H1 (cell line): Measurements from ENCODE around the gene CYB561A3. TPM values are rescaled to one million over a fixed set of nuclear protein-coding genes. Genes with fewer than 3 reads are reported as not detected.

Experiments
- CTCF ChIA-PET: fragments of 300-600 bp; sonication (Branson Sonifier 250); formaldehyde crosslinking; loops from one replicate; lab custom pipeline; 2021; ENCODE audit not compliant: partially characterized antibody; lab: Charles Lee
- POLR2A ChIA-PET: fragments of 300-600 bp; sonication (Branson Sonifier 250); formaldehyde crosslinking; loops from one replicate; lab custom pipeline; 2021; ENCODE audit warnings: inconsistent platforms; ENCODE audit not compliant: partially characterized antibody; lab: Charles Lee
- DNase-seq, 2 experiments: peaks; one replicate each; pipeline versions ENCODE4 v3.0.0 to v3.0.0-alpha.2; 2010 to 2022; ENCODE audit warnings: low spot score in 2 of 2, low read depth in 1 of 2, mixed read lengths in 1 of 2
- FAIRE-seq: peaks from 2 replicates; lab custom pipeline; 2011; peaks lifted over from hg19 to GRCh38; lab: Jason Lieb, UNC
- H2AFZ ChIP-seq: 2 replicates; pipeline ENCODE4 v1.8.1; 2012; ENCODE audit warnings: low read length, inconsistent platforms
- H2AK5ac ChIP-seq: 2 replicates; pipeline ENCODE4 v1.6.1; 2013; ENCODE audit warnings: low read depth, low read length
- H2BK120ac ChIP-seq: replicated peaks from 2 replicates; pipeline ENCODE3; 2013; ENCODE audit warnings: low read depth, low read length, inconsistent platforms
- H2BK12ac ChIP-seq: 2 replicates; pipeline ENCODE4 v1.6.1; 2013; ENCODE audit warnings: low read depth, low read length
- H2BK15ac ChIP-seq: 2 replicates; pipeline ENCODE4 v1.6.1; 2013; ENCODE audit warnings: low read length
- H2BK20ac ChIP-seq: 2 replicates; pipeline ENCODE4 v1.6.1; 2013; ENCODE audit warnings: low read length
- H2BK5ac ChIP-seq: 2 replicates; pipeline ENCODE4 v1.6.1; 2013; ENCODE audit warnings: low read depth, low read length
- H3K14ac ChIP-seq: 2 replicates; pipeline ENCODE4 v1.6.1; 2013; ENCODE audit warnings: inconsistent platforms; ENCODE audit not compliant: insufficient read length
- H3K18ac ChIP-seq: 2 replicates; pipeline ENCODE4 v1.6.1; 2013; ENCODE audit warnings: low read length; ENCODE audit errors: extremely low read depth
- H3K23ac ChIP-seq: 2 replicates; pipeline ENCODE4 v1.6.1; 2013; ENCODE audit warnings: inconsistent platforms; ENCODE audit not compliant: insufficient read length
- H3K23me2 ChIP-seq: 2 replicates; pipeline ENCODE4 v1.6.1; 2013; ENCODE audit warnings: low read depth, low read length
- H3K27ac ChIP-seq: 2 replicates; pipeline ENCODE4 v1.6.1; 2011; ENCODE audit warnings: low read depth, low read length, inconsistent platforms
- H3K27me3 ChIP-seq, 4 experiments: replicated peaks in 1 of 4; 1 replicate in 1 of 4; 2 replicates in 3 of 4; pipeline versions ENCODE4 v1.6.1 to v1.8.1; 2011 to 2013; ENCODE audit warnings: low read length in 3 of 4, mild to moderate bottlenecking in 3 of 4, inconsistent platforms in 2 of 4, mixed read lengths in 2 of 4, moderate library complexity in 1 of 4; ENCODE audit not compliant: control insufficient read depth in 3 of 4, insufficient read depth in 3 of 4; ENCODE audit errors: extremely low read depth in 1 of 4
- H3K36me3 ChIP-seq, 4 experiments: 2 replicates each; pipeline versions ENCODE4 v1.6.1 to v1.8.1; 2011 to 2013; ENCODE audit warnings: mild to moderate bottlenecking in 4 of 4, low read length in 3 of 4, moderate library complexity in 2 of 4, control low read depth in 1 of 4, inconsistent platforms in 1 of 4; ENCODE audit not compliant: insufficient read depth in 4 of 4, control insufficient read depth in 2 of 4
- H3K4ac ChIP-seq: replicated peaks from 2 replicates; pipeline ENCODE3; 2013; ENCODE audit warnings: low read length, low read depth, mixed read lengths, inconsistent platforms; ENCODE audit not compliant: insufficient read length
- H3K4me1 ChIP-seq, 4 experiments: replicated peaks in 1 of 4; 1 replicate in 1 of 4; 2 replicates in 3 of 4; pipeline versions ENCODE4 v1.6.1 to v1.8.1; 2011 to 2013; ENCODE audit warnings: low read length in 3 of 4, inconsistent platforms in 2 of 4, mixed read lengths in 1 of 4; ENCODE audit not compliant: insufficient read depth in 4 of 4, control insufficient read depth in 3 of 4
- H3K4me2 ChIP-seq, 2 experiments: 2 replicates each; pipeline versions ENCODE4 v1.6.1 to v1.8.1; 2011 to 2013; ENCODE audit warnings: low read depth in 2 of 2, low read length in 2 of 2, control low read depth in 1 of 2, inconsistent platforms in 1 of 2, mild to moderate bottlenecking in 1 of 2; ENCODE audit not compliant: insufficient read depth in 1 of 2
- H3K4me3 ChIP-seq, 4 experiments: fragments of 200-600, 300-600 bp in 1 of 4; sonication (generic), shearing (Covaris generic), sonication (Bioruptor Twin) in 1 of 4; 2 replicates each; pipeline versions ENCODE4 v1.5.1 to v1.8.1; 2011 to 2016; ENCODE audit warnings: low read length in 4 of 4, low read depth in 3 of 4, control low read depth in 2 of 4, inconsistent platforms in 2 of 4, mild to moderate bottlenecking in 2 of 4, mixed read lengths in 1 of 4, moderate library complexity in 1 of 4; ENCODE audit not compliant: insufficient read depth in 2 of 4; ENCODE audit errors: extremely low read depth in 1 of 4
- H3K56ac ChIP-seq: replicated peaks from 2 replicates; pipeline ENCODE3; 2013; ENCODE audit warnings: low read depth, mild to moderate bottlenecking, mixed read lengths, low read length, inconsistent platforms; ENCODE audit not compliant: insufficient read length
- H3K79me1 ChIP-seq: 2 replicates; pipeline ENCODE4 v1.6.1; 2013; ENCODE audit warnings: low read depth, low read length, control low read depth
- H3K79me2 ChIP-seq, 2 experiments: 2 replicates each; pipeline versions ENCODE4 v1.6.1 to v1.8.1; 2012 to 2013; ENCODE audit warnings: low read length in 2 of 2, mild to moderate bottlenecking in 2 of 2, inconsistent platforms in 1 of 2; ENCODE audit not compliant: insufficient read depth in 2 of 2, control insufficient read depth in 1 of 2
- H3K9ac ChIP-seq, 4 experiments: replicated peaks in 1 of 4; 1 replicate in 1 of 4; 2 replicates in 3 of 4; pipeline versions ENCODE4 v1.6.1 to v1.8.1; 2011 to 2013; ENCODE audit warnings: low read depth in 3 of 4, low read length in 3 of 4, control low read depth in 2 of 4, mild to moderate bottlenecking in 2 of 4, moderate library complexity in 2 of 4, inconsistent platforms in 1 of 4; ENCODE audit errors: extremely low read depth in 1 of 4
- H3K9me3 ChIP-seq, 2 experiments: 2 replicates each; pipeline versions ENCODE4 v1.6.1 to v1.8.1; 2012 to 2013; ENCODE audit warnings: mild to moderate bottlenecking in 2 of 2, moderate library complexity in 2 of 2, control low read depth in 1 of 2, inconsistent platforms in 1 of 2, low read depth in 1 of 2, low read length in 1 of 2, mixed read lengths in 1 of 2; ENCODE audit not compliant: insufficient read depth in 2 of 2
- H4K20me1 ChIP-seq, 2 experiments: replicated peaks in 1 of 2; 2 replicates each; pipeline versions ENCODE3 to v1.8.1; 2011 to 2013; ENCODE audit warnings: inconsistent platforms in 2 of 2, low read length in 2 of 2, mild to moderate bottlenecking in 1 of 2; ENCODE audit not compliant: insufficient read depth in 2 of 2, control insufficient read depth in 1 of 2
- H4K5ac ChIP-seq: 2 replicates; pipeline ENCODE4 v1.6.1; 2013; ENCODE audit warnings: low read length, low read depth, mixed read lengths, inconsistent platforms; ENCODE audit not compliant: insufficient read length
- H4K8ac ChIP-seq: 2 replicates; pipeline ENCODE4 v1.8.0; 2013; ENCODE audit warnings: mild to moderate bottlenecking, moderate library complexity, low read length, inconsistent platforms; ENCODE audit not compliant: insufficient read depth; ENCODE audit errors: extremely low read depth
- H4K91ac ChIP-seq: replicated peaks from 2 replicates; pipeline ENCODE3; 2013; ENCODE audit warnings: low read length, mixed read lengths, inconsistent platforms; ENCODE audit not compliant: insufficient read length
- KDM4A ChIP-seq: IDR thresholded peaks from one replicate; pipeline ENCODE4 v1.7.1; 2012; ENCODE audit warnings: low read depth, mild to moderate bottlenecking, moderate library complexity, low read length, inconsistent platforms; ENCODE audit not compliant: severe bottlenecking
- POLR2AphosphoS5 ChIP-seq: IDR thresholded peaks from 2 replicates; pipeline ENCODE4 v1.6.1; 2011; ENCODE audit warnings: low read depth, low read length
- SP4 ChIP-seq: IDR thresholded peaks from 2 replicates; pipeline ENCODE4 v1.6.1; 2012; ENCODE audit warnings: low read length, inconsistent platforms
- WGBS, 2 experiments: shearing (Covaris generic) in 1 of 2; methylation state at CpG; one replicate each; pipeline versions ENCODE4 v1.1.6 to v1.1.7; 2013 to 2015; ENCODE audit warnings: low lambda C conversion rate in 2 of 2, mixed read lengths in 2 of 2, inconsistent platforms in 1 of 2, low coverage in 1 of 2, missing lambda C conversion rate in 1 of 2; ENCODE audit not compliant: insufficient replicate concordance in 2 of 2, insufficient coverage in 1 of 2, insufficient read length in 1 of 2; ENCODE audit errors: extremely low coverage in 1 of 2, missing lambda C conversion rate in 1 of 2; 5-methylcytosine and 5-hydroxymethylcytosine counted together
- polyA plus RNA-seq, 7 experiments: library from polyadenylated mRNA; depleted of rRNA in 3 of 7; stranded (reverse) in 5 of 7; unstranded in 2 of 7; fragments of >200 nt in 5 of 7; fragments of 200-250 nt in 2 of 7; gene quantifications; 1 replicate in 5 of 7; 2 replicates in 1 of 7; 4 replicates in 1 of 7; pipeline versions ENCODE4 v1.2.1 to v1.2.3, GENCODE V29; 2011 to 2013; ENCODE audit warnings: missing spikeins in 2 of 7, mixed read lengths in 2 of 7
- total RNA-seq: library from RNA; stranded (reverse); fragmentation: NEBNext Ultra II Directional; extraction: Animal tissue kit (Norgen Biotek cat#: 25700); gene quantifications from 2 replicates; pipeline ENCODE4 v1.2.1, GENCODE V29; 2021

The CYB561A3 gene
- total and polyA plus RNA-seq, 2 of the 8 experiments (the other 6 are each of a cell fraction or from before 2014, with no cell fraction given), result 29.6 to 41.2 TPM

DNA sequence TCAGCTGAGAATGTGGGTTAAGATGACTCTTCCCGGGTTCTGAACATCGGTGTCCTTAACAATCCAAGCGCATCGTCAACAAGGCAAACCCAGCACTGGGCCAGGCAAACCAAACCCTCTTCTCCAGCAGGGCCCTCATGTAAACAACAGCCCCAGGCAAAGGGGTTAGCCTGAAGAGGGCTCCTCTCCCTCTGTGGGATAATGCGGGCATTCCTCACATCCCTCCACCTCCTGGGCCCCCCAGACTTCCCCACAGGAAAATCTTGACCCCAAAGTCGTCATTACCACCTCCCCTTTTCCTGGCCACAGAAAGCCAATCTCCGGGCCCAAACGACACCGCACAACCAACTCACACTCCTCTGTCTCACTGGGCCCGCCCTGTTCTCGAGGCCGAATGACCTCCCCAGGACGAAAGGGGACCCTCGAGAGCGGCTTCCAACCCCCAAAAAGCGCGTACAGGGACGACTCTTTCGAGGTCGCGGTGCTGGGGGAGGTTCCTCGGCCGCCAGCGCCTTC is 29.3 kb downstream of the CYB561A3 start:
- Histone ChIP-seq H3K23me2 (peaks cover 9% of the 10 kb centered on the region; the same call in 1 of the 2 replicates), H3K9me3 (no peaks in the 10 kb centered on the region), H2BK20ac (no peak overlapping the region), H4K8ac (peak overlapping the region; percentile 95; the same call in 1 of the 2 replicates), H3K23ac (no peak overlapping the region), H3K36me3 (peaks cover 8 to 22% (median 20%) of the 10 kb centered on the region in 4 experiments), H4K5ac (peak overlapping the region; percentile 47), H3K27ac (peak overlapping the region; percentile 80), H4K91ac (peak overlapping the region; percentile 90), H3K27me3 (no peaks in the 10 kb centered on the region), H3K9ac (peak overlapping the region; percentile 89 to 99 (median 94)), H3K56ac (peak overlapping the region; percentile 66), H3K79me2 (peaks cover 23 to 57% of the 10 kb centered on the region in 2 experiments), H2BK15ac (no peak overlapping the region), H3K18ac (no peak overlapping the region), H2BK12ac (no peak overlapping the region), H3K79me1 (peaks cover 6% of the 10 kb centered on the region; the same call in 1 of the 2 replicates), H3K4ac (peak overlapping the region; percentile 29), H3K4me2 (peak overlapping the region; percentile 73 to 80), H2BK120ac (no peak overlapping the region), H4K20me1 (peaks cover 0 to 11% of the 10 kb centered on the region in 2 experiments), H3K14ac (no peak overlapping the region), H3K4me1 (peaks cover 5 to 14% (median 9%) of the 10 kb centered on the region in 4 experiments), H2BK5ac (peak overlapping the region; percentile 86), H2AK5ac (peak overlapping the region; percentile 82; the same call in 1 of the 2 replicates), H3K4me3 (peak overlapping the region; percentile 79 to 96 (median 92)), H2AFZ (no peak overlapping the region)
- no peak for DNase-seq
- FAIRE-seq, result no peak
- ChIA-PET CTCF (interaction anchor here (0.7 to 3.0 kb wide), 5 partner anchors 21 to 69 kb away, joined by 3 to 28 read pairs (median 4); partner anchors contain the start of gene TMEM216), POLR2A (interaction anchor here (0.6 to 5.7 kb wide), 13 partner anchors 10 to 97 kb away, joined by 3 to 50 read pairs (median 4); partner anchors contain the start of genes CPSF7, CYB561A3, SDHAF2 and TMEM138)
- WGBS, 2 experiments, result 5% methylated on average over 21 of the region's 24 CpGs; no CpG with 5 or more reads in 1 of the 2 experiments
- TF ChIP-seq SP4, result no peak
- no peak; the same call in 1 of the 2 replicates for TF ChIP-seq POLR2AphosphoS5
- TF ChIP-seq KDM4A, result no peak
